Retinal pigment epithelial cell (primary cell): ENCODE measurements around the gene M6PR.

Source experiments
- DNase-seq: peaks from one replicate; pipeline ENCODE4 v3.0.0-alpha.2; 2010; ENCODE audit warnings: low read depth
- H3K4me3 ChIP-seq: 2 replicates; pipeline ENCODE4 v1.5.1; 2011; ENCODE audit warnings: mild to moderate bottlenecking, low read length, control low read depth, moderate library complexity
- CTCF ChIP-seq: conservative IDR thresholded peaks from 2 replicates; pipeline ENCODE4 v1.5.1; 2011; ENCODE audit warnings: low read depth, low read length, control low read depth, inconsistent platforms

Gene M6PR

DNA sequence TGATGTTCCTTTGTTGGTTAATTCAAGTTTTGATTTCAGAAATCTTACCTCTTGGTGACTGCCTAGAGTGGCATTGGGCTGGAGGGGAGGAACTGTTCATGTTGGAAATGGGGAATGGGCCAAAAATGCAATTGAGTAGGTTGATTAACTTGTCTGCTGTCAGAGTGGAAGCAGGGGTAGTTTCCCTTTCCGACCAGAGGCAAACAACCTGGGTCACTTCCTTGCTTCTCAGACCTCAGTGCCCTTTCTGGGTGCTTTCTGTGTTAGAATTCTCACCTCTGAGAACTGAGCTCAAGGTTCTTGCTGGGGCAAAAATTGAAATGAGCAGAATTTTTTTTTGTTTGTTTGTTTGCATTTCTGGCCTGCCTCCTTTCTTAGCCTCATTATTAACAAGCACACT is 2.3 kb upstream of the M6PR start:
- no peak overlapping the region for H3K4me3 ChIP-seq
- no peak for DNase-seq
- no peak for TF ChIP-seq CTCF

- DNase-seq, result no peak
- TF ChIP-seq CTCF, result no peak
- H3K4me3 ChIP-seq, result peak overlapping the region; percentile 97
Measured at GRCh38 chr12:8950702-8951478, 1.4 kb upstream of the M6PR start.

- DNase-seq, result no peak
- H3K4me3 ChIP-seq, result peak overlapping the region; percentile 97
- no peak for TF ChIP-seq CTCF
Measured at GRCh38 chr12:8950221-8950527, 729 bp upstream of the M6PR start.

- TF ChIP-seq CTCF, result no peak
- peak overlapping the region; percentile 97 for H3K4me3 ChIP-seq
- DNase-seq, result no peak
Measured at GRCh38 chr12:8948701-8949341, 624 bp downstream of the M6PR start.

GRCh38 chr12:8947737-8948136 is 1.7 kb downstream of the M6PR start:
- peak overlapping the region; percentile 97 for H3K4me3 ChIP-seq
- DNase-seq, result no peak
- no peak for TF ChIP-seq CTCF

- no peak for TF ChIP-seq CTCF
- DNase-seq, result no peak
- no peak overlapping the region for H3K4me3 ChIP-seq
Measured at GRCh38 chr12:8946733-8947132, 2.7 kb downstream of the M6PR start.
